Neuronal stem cell (in vitro differentiated cells): Measurements from ENCODE around the gene XXYLT1.

ENCODE experiments used
- DNase-seq: peaks from one replicate; pipeline ENCODE4 v3.0.0-alpha.2; 2013; ENCODE audit warnings: low spot score
- H2AFZ ChIP-seq: one replicate; pipeline ENCODE4 v1.6.1; 2013; ENCODE audit warnings: mild to moderate bottlenecking, low read length, inconsistent platforms
- H2AK5ac ChIP-seq: 2 replicates; pipeline ENCODE4 v1.6.1; 2013; ENCODE audit warnings: low read depth, mild to moderate bottlenecking, inconsistent platforms, low read length, moderate library complexity, mixed read lengths
- H2BK120ac ChIP-seq: 2 replicates; pipeline ENCODE4 v1.6.1; 2013; ENCODE audit warnings: low read depth, mild to moderate bottlenecking, inconsistent platforms, low read length, moderate library complexity, mixed read lengths
- H2BK12ac ChIP-seq: one replicate; pipeline ENCODE4 v1.6.1; 2013; ENCODE audit warnings: low read length, inconsistent platforms
- H2BK15ac ChIP-seq: 2 replicates; pipeline ENCODE4 v1.6.1; 2013; ENCODE audit warnings: mild to moderate bottlenecking, low read length, inconsistent platforms, mixed read lengths
- H2BK5ac ChIP-seq: one replicate; pipeline ENCODE4 v1.6.1; 2013; ENCODE audit warnings: inconsistent platforms, mild to moderate bottlenecking, low read length, moderate library complexity
- H3K14ac ChIP-seq: one replicate; pipeline ENCODE4 v1.6.1; 2013; ENCODE audit warnings: low read length, inconsistent platforms
- H3K18ac ChIP-seq: 2 replicates; pipeline ENCODE4 v1.6.1; 2013; ENCODE audit warnings: low read length, inconsistent platforms
- H3K23ac ChIP-seq: 2 replicates; pipeline ENCODE4 v1.6.1; 2013; ENCODE audit warnings: low read depth, mild to moderate bottlenecking, mixed read lengths, low read length, inconsistent platforms; ENCODE audit not compliant: poor library complexity
- H3K27ac ChIP-seq: replicated peaks from 3 replicates; pipeline ENCODE4 v1.5.1; 2013; ENCODE audit warnings: low read length, inconsistent platforms
- H3K27me3 ChIP-seq, 3 experiments: 2 replicates each; pipeline ENCODE4 v1.6.1; 2013; ENCODE audit warnings: low read length in 3 of 3, mild to moderate bottlenecking in 2 of 3, inconsistent platforms in 1 of 3, low read depth in 1 of 3, mixed read lengths in 1 of 3, moderate library complexity in 1 of 3; ENCODE audit not compliant: control insufficient read depth in 3 of 3, insufficient read depth in 3 of 3
- H3K36me3 ChIP-seq, 2 donors: replicated peaks in 1 of 2; 2 replicates each; pipeline ENCODE4 v1.6.1; 2013; ENCODE audit warnings: low read length in 2 of 2; ENCODE audit not compliant: control insufficient read depth in 2 of 2, insufficient read depth in 2 of 2
- H3K4ac ChIP-seq: 2 replicates; pipeline ENCODE4 v1.6.1; 2013; ENCODE audit warnings: inconsistent platforms, mild to moderate bottlenecking, low read length, moderate library complexity
- H3K4me1 ChIP-seq, 2 donors: 1 replicate in 1 of 2; 2 replicates in 1 of 2; pipeline ENCODE4 v1.6.1; 2013; ENCODE audit warnings: low read length in 2 of 2, low read depth in 1 of 2; ENCODE audit not compliant: control insufficient read depth in 2 of 2, insufficient read depth in 1 of 2
- H3K4me2 ChIP-seq: one replicate; pipeline ENCODE4 v1.6.1; 2013; ENCODE audit warnings: mild to moderate bottlenecking, low read length, inconsistent platforms; ENCODE audit not compliant: insufficient read depth, poor library complexity, severe bottlenecking
- H3K4me3 ChIP-seq, 2 donors: 2 replicates each; pipeline ENCODE4 v1.5.1; 2013; ENCODE audit warnings: low read length in 2 of 2, mild to moderate bottlenecking in 2 of 2, inconsistent platforms in 1 of 2, moderate library complexity in 1 of 2
- H3K79me1 ChIP-seq: one replicate; pipeline ENCODE4 v1.6.1; 2013; ENCODE audit warnings: low read depth, mild to moderate bottlenecking, inconsistent platforms, low read length, moderate library complexity
- H3K9ac ChIP-seq: one replicate; pipeline ENCODE4 v1.6.1; 2013; ENCODE audit warnings: mild to moderate bottlenecking, low read depth, low read length, inconsistent platforms; ENCODE audit not compliant: poor library complexity
- H3K9me3 ChIP-seq, 2 donors: replicated peaks in 1 of 2; 2 replicates each; pipeline versions ENCODE3 to v1.6.1; 2013; ENCODE audit warnings: low read length in 2 of 2, mild to moderate bottlenecking in 2 of 2, inconsistent platforms in 1 of 2, low read depth in 1 of 2, mixed read lengths in 1 of 2, moderate library complexity in 1 of 2; ENCODE audit not compliant: control insufficient read depth in 2 of 2, insufficient read depth in 1 of 2
- H4K8ac ChIP-seq: one replicate; pipeline ENCODE4 v1.6.1; 2013; ENCODE audit warnings: low read depth, mild to moderate bottlenecking, inconsistent platforms, low read length, moderate library complexity
- H4K91ac ChIP-seq: one replicate; pipeline ENCODE4 v1.6.1; 2013; ENCODE audit warnings: low read length, low read depth, mild to moderate bottlenecking, inconsistent platforms; ENCODE audit not compliant: poor library complexity
- WGBS, 2 donors: extraction: QIAGEN DNeasy Blood & Tissue Kit; methylation state at CpG; one replicate each; pipeline ENCODE4 v1.1.7; 2013; ENCODE audit warnings: missing lambda C conversion rate in 2 of 2, mixed read lengths in 1 of 2; ENCODE audit not compliant: insufficient read length in 2 of 2, insufficient replicate concordance in 1 of 2; ENCODE audit errors: extremely low coverage in 2 of 2; 5-methylcytosine and 5-hydroxymethylcytosine counted together

XXYLT1 gene

DNA sequence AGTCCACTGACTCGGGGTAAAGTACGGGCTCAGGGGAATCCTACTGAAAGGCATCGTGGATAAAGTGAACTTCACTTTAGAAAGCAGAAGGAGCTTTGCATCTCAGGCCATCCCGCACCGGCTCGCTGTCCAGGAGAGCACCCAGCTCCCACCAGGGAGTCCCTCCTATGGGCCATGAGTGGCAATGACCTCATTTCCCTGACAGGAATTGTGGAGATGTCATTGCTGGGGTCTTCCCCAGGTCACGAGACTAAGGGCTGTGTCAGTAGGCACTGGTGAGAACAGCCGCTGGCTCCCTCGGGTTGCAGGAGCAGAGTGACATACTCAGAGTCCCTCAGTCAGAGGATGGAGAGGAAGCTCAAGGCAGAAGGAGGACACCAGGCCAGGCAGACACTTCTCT, 97.3 kb downstream of the XXYLT1 start:
- Histone ChIP-seq H3K4me3 (no peak overlapping the region), H2AK5ac (peak overlapping the region; percentile 60), H3K4me2 (no peak overlapping the region), H3K4me1 (peaks cover 15 to 18% of the 10 kb centered on the region in 2 donors), H3K79me1 (peaks cover 3% of the 10 kb centered on the region), H3K23ac (no peak overlapping the region), H3K27ac (peak overlapping the region; percentile 24), H3K36me3 (peaks cover 0 to 4% of the 10 kb centered on the region in 2 donors), H3K18ac (peak overlapping the region; percentile 84), H3K9me3 (peaks cover 0 to 3% of the 10 kb centered on the region in 2 donors), H2AFZ (no peak overlapping the region), H3K27me3 (no peaks in the 10 kb centered on the region), H2BK120ac (no peak overlapping the region), H3K4ac (no peak overlapping the region), H4K8ac (no peak overlapping the region), H2BK5ac (peak overlapping the region; percentile 44), H2BK12ac (peak overlapping the region; percentile 47), H3K9ac (no peak overlapping the region), H3K14ac (no peak overlapping the region), H4K91ac (no peak overlapping the region), H2BK15ac (no peak overlapping the region)
- no peak for DNase-seq
- no CpG with 5 or more reads among the region's 9 CpGs for WGBS, 2 donors

DNA sequence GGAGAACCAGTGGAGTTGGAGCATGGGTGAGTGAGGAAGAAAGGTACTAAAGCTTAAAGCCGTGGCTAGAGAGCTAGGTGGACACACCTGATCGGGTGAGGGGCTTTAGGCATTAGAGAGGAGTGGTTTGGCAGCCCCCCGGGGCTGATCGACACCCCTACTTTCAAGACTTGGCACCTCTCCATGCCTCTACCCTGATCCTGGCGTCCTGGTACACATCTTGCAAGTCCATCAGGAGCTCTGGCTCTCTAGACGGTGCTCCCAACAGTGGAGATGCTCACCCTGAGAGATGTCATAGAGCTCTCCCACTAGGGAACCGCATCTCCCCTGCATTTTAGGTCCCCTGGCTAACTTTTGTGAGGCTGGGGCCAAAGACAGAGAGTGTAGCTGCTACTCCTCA, 98.1 kb downstream of the XXYLT1 start:
- Histone ChIP-seq H3K23ac (no peak overlapping the region), H3K4me3 (no peak overlapping the region), H2BK120ac (no peak overlapping the region), H2BK5ac (no peak overlapping the region), H3K9ac (no peak overlapping the region), H3K4me2 (no peak overlapping the region), H4K91ac (no peak overlapping the region), H3K36me3 (peaks cover 0 to 4% of the 10 kb centered on the region in 2 donors), H3K4me1 (peaks cover 15 to 18% of the 10 kb centered on the region in 2 donors), H3K79me1 (peaks cover 3% of the 10 kb centered on the region), H3K9me3 (peaks cover 0 to 3% of the 10 kb centered on the region in 2 donors), H2BK15ac (no peak overlapping the region), H3K14ac (no peak overlapping the region), H2BK12ac (no peak overlapping the region), H2AFZ (no peak overlapping the region), H3K4ac (no peak overlapping the region), H3K27me3 (no peaks in the 10 kb centered on the region), H3K18ac (no peak overlapping the region), H2AK5ac (no peak overlapping the region), H3K27ac (no peak overlapping the region), H4K8ac (no peak overlapping the region)
- DNase-seq, result no peak
- WGBS, 2 donors, result no CpG with 5 or more reads among the region's 7 CpGs

DNA sequence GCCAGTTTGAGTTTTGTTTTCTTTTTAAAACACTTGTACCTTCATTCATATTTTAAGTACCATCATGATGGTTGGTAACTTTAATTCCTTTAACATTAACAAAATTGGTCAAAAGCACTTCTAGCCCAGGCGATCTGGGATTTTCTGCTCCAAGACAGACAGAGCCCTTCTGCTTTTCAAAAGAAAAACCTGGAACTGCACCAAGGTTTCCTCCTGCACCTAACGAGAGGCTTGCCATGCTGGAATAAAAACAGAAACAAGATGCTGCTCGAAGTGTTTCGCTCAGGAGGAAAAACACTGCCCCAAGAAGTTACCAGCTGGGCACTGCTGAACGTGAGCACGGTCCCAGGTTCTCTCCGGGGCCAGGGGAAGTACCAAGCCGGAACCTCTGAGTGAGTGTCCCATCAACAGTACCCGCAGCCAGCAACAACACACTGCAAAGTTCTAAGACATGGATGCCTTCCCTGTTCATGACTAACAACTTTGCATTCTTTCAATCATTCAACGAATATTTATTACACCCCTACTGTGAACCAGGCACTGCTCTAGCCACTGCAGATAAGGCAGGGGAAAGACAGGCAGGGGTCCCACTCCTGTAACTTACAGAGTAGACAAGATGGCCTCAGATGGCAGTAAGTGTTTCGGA, 98.8 kb downstream of the XXYLT1 start:
- Histone ChIP-seq H3K14ac (no peak overlapping the region), H3K27ac (no peak overlapping the region), H2BK120ac (no peak overlapping the region), H3K23ac (no peak overlapping the region), H3K36me3 (peaks cover 0 to 4% of the 10 kb centered on the region in 2 donors), H3K4ac (no peak overlapping the region), H3K4me1 (peaks cover 15 to 18% of the 10 kb centered on the region in 2 donors), H3K18ac (no peak overlapping the region), H2AFZ (no peak overlapping the region), H2BK5ac (no peak overlapping the region), H3K4me2 (no peak overlapping the region), H4K91ac (no peak overlapping the region), H3K9me3 (no peaks in the 10 kb centered on the region), H3K9ac (no peak overlapping the region), H2BK15ac (no peak overlapping the region), H2AK5ac (no peak overlapping the region), H3K27me3 (no peaks in the 10 kb centered on the region), H2BK12ac (no peak overlapping the region), H4K8ac (no peak overlapping the region), H3K79me1 (peaks cover 3% of the 10 kb centered on the region), H3K4me3 (no peak overlapping the region)
- DNase-seq, result no peak
- no CpG with 5 or more reads among the region's 11 CpGs for WGBS, 2 donors

DNA sequence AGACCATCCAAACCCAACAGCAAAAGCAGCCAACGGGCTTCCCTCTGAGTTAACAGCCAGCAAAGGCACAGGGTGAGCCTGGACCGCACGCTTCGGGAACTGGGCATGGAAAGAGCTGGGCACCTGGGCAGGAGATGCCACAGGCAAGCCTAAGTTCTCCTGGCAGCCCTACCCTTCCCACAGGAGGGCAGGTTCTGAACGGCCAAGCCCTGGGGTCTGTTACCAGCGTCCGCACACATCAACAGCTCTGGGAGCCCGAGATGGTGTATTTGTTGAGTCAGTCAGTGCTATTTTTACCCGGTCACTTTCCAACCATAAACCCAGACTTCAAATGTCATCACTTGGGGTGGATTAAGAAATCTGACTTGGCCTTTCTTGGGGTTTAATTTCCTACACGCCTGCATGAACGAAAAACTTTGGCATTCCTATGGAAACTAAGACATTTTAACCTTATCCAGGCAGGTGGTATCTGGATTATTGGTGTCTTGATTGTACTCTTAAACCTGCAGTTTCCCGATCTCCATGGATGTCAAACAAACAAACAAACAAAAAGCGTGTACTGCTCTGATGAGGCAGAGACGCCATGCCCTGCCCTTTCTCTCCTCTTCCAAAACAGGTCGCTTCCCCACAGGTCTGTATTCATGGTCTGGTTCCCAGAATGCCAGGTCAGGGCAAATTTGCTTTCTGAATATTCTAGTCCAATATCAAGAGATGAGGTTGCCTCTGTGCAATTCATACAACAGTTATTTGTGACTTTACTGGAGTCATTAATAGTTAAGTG, 99.7 kb downstream of the XXYLT1 start:
- Histone ChIP-seq H3K18ac (no peak overlapping the region), H3K14ac (no peak overlapping the region), H3K27ac (no peak overlapping the region), H3K23ac (no peak overlapping the region), H2BK120ac (no peak overlapping the region), H3K79me1 (no peaks in the 10 kb centered on the region), H2BK15ac (no peak overlapping the region), H3K9ac (no peak overlapping the region), H3K4ac (no peak overlapping the region), H3K36me3 (peaks cover 0 to 4% of the 10 kb centered on the region in 2 donors), H2AFZ (no peak overlapping the region), H3K27me3 (no peaks in the 10 kb centered on the region), H2AK5ac (no peak overlapping the region), H2BK12ac (no peak overlapping the region), H3K4me3 (no peak overlapping the region), H3K4me2 (no peak overlapping the region), H4K91ac (no peak overlapping the region), H3K4me1 (peaks cover 15 to 18% of the 10 kb centered on the region in 2 donors), H2BK5ac (no peak overlapping the region), H4K8ac (no peak overlapping the region), H3K9me3 (no peaks in the 10 kb centered on the region)
- WGBS, 2 donors, result no CpG with 5 or more reads among the region's 15 CpGs
- no peak for DNase-seq
